HG02678 (cell line): Measurements from ENCODE around the gene FCRL6.

Experiments
- ATAC-seq: cut with Tn5 transposase; IDR thresholded peaks from one replicate; pipeline ENCODE4 v1.9.1; 2021; ENCODE audit warnings: mild to moderate bottlenecking, moderate library complexity; ENCODE audit not compliant: unreplicated experiment

Gene FCRL6

DNA sequence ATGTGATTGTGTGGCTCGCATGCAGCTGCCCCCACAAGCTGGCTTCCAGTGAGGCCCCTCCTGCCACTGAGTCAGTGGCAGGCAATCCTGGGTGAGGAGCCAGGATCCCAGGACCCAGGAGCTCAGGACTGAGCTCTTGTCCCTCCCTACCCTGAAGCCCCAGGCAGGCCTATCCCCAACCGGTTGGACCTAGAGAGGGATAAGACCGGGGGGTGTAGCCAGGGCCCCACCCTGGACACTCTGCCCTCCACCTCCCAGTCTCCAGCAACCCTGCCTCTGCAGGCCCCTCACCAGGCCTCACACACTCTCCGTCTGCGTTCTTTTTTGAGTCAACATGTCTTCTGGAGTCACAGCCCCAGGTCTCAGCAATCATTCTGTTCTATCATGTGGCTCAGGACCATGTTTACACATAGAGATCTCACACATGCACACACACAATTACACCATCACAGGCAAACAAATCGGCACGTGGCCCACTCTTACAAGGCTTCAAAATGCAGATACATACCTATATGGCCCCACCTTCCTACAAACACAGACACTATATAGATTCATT, 57.7 kb downstream of the FCRL6 start:
- ATAC-seq: no peak

DNA sequence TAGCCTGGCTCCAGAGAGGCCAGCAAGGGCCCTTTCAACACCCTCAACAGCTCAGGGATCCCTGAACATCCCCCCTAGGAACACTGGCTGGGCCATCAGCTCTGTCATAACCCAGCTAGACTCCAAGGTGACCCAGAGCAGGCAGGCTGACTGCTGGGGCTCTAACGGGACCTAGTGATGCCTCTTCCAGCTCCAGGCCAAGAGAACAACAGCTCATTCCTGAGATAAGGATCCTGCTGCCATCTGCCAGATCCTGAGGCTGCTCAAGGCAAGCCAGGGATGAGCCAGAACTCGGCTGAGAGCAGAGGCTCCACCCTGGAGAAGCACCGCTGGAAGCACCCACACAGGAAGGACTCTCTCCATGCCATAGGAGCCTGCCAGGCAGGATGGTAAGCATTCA, 58.3 kb downstream of the FCRL6 start:
- ATAC-seq: no peak

DNA sequence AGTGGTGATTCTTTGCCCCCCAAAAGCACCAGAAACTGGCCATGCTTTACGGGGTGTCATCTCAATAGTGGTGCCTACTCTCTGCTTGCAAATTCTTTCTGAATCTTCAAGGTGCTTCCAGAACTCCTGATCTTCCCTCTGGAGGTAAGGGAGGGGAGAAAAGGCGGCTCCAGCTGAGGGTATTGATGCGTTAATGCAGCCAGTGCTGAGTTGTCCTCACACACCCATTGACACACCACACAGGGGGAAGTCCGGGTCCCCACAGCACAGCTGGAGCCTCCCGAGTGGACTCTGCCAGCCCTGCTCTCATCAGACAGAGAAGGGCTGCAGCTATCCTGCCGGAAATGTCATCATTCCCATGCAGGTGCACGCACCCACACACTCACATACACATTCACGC, 59.1 kb downstream of the FCRL6 start:
- no peak for ATAC-seq

DNA sequence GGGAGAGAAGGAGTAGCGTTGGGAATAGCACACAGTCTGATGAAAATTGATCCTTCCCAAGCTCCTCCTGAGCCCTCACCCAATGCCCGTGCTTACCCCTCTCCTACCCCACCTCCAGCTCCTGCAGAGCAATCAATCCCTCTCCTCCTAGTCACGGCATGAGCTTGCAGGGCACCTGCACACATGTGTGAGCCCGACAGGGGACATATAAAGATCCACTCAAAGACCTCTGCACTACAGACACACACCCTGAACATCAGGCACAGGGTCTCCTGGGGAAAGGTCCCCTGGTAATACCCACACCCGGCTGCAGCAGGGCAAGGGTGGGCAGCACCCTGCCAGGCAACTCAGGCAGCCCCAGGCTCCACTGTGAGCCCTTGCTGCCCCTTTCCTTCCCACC, 59.9 kb downstream of the FCRL6 start:
- no peak for ATAC-seq

DNA sequence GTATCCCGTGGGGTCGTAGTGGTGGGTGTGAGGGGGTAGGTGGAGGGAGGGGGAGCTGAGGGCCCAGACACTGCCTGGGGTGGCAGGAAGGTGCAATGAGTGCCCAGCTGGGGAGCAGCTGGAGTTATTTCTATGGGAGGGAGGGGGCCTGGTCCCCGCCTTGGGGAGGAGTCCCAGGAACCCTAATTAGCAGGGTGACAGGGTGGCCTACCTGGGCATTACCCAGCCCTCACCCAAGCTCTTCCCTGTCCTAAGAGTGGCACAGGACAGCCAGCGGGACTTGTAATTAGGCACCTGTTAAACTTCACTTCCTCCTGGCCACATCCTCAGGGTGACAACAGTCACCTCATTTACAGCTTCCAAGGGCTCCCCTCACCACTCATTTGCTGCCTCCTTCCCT, 60.4 kb downstream of the FCRL6 start, which contains the start of gene VSIG8:
Gene VSIG8 (minus strand): TSS at position 101 of the 400 bp plus-strand sequence. CDS start 136 bp downstream, outside the sequence.
- no peak for ATAC-seq

DNA sequence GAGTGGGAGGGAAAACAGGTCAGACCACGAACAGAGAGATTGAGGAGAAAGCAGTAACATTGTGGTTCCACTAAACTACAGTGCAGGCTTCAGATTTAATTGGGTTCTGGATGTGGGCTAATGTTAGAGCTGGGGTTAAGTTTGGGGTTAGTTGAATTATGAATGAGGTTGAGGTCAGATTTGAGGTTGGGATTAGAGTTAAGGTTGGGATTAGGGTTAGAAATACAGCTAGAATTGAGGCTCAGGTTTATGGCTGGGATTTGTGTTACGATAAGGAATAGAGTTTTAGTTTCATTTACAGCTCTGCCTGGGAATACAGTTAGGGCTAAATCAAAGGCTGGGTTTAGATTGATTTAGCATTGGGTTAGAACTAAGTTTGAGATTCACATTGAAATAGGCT, 62.1 kb downstream of the FCRL6 start:
- no peak for ATAC-seq
